NCI-H526 treated with DMSO at 0.1 percent for 48 hours (cell line): ENCODE data around the gene TRIM44.
"Not testable (repeated sequence)": the region's sequence is repeated elsewhere in the genome, so short reads cannot be mapped to it uniquely, and the experiment has no call there.

Experiments
- DNase-seq: peaks from one replicate; lab custom pipeline; 2025; lab: John Stamatoyannopoulos, UW

The TRIM44 gene

GRCh38 chr11:35815556-35816315 lies 153.2 kb downstream of the TRIM44 start:
- DNase-seq = no peak

- no peak for DNase-seq
These were observed 158.0 kb downstream of the TRIM44 start for GRCh38 chr11:35820614-35821013.

GRCh38 chr11:35822815-35823495 lies 160.4 kb downstream of the TRIM44 start:
- DNase-seq = no peak

GRCh38 chr11:35823742-35824298 lies 161.2 kb downstream of the TRIM44 start:
- no peak for DNase-seq

- no peak for DNase-seq
These were observed 162.8 kb downstream of the TRIM44 start for GRCh38 chr11:35825386-35825785.

GRCh38 chr11:35826006-35826405 lies 163.4 kb downstream of the TRIM44 start:
- DNase-seq = no peak

- DNase-seq = no peak
These were observed 164.4 kb downstream of the TRIM44 start for GRCh38 chr11:35826949-35827348.

GRCh38 chr11:35836205-35836604 lies 173.6 kb downstream of the TRIM44 start:
- DNase-seq = no peak

- DNase-seq = no peak
These were observed 175.5 kb downstream of the TRIM44 start for GRCh38 chr11:35838071-35838470.

GRCh38 chr11:35838697-35839367 lies 176.3 kb downstream of the TRIM44 start:
- DNase-seq = not testable (repeated sequence)

GRCh38 chr11:35839368-35840161 lies 177.0 kb downstream of the TRIM44 start:
- no peak for DNase-seq

- DNase-seq = no peak
These were observed 179.2 kb downstream of the TRIM44 start for GRCh38 chr11:35841733-35842132.

- no peak for DNase-seq
These were observed 180.4 kb downstream of the TRIM44 start for GRCh38 chr11:35842958-35843357.

GRCh38 chr11:35844579-35844978 lies 182.0 kb downstream of the TRIM44 start:
- no peak for DNase-seq

GRCh38 chr11:35845860-35846259 lies 183.3 kb downstream of the TRIM44 start:
- no peak for DNase-seq

GRCh38 chr11:35846874-35847273 lies 184.3 kb downstream of the TRIM44 start:
- no peak for DNase-seq

- DNase-seq = no peak
These were observed 184.9 kb downstream of the TRIM44 start for GRCh38 chr11:35847473-35847872.

GRCh38 chr11:35848616-35849015 lies 186.0 kb downstream of the TRIM44 start:
- DNase-seq = no peak

GRCh38 chr11:35850191-35850590 lies 187.6 kb downstream of the TRIM44 start:
- DNase-seq = no peak

GRCh38 chr11:35851342-35851741 lies 188.8 kb downstream of the TRIM44 start:
- DNase-seq = no peak

- no peak for DNase-seq
These were observed 189.5 kb downstream of the TRIM44 start for GRCh38 chr11:35852056-35852455.

GRCh38 chr11:35853971-35854370 lies 191.4 kb downstream of the TRIM44 start:
- DNase-seq = no peak
